Testis (tissue), 2 donors: Measurements from ENCODE around the gene NRL.

Experiments used
- CTCF ChIP-seq, 3 experiments: fragments of 450-650 bp in 2 of 3; fragments of 200-600 bp in 1 of 3; sonication (generic) in 1 of 3; IDR thresholded peaks; one replicate each; pipeline ENCODE4 v1.5.1; 2016 to 2019; ENCODE audit warnings: antibody characterized with exemption in 3 of 3, mild to moderate bottlenecking in 2 of 3, moderate library complexity in 1 of 3
- POLR2A ChIP-seq: fragments of 450-650 bp; IDR thresholded peaks from one replicate; pipeline ENCODE4 v1.6.1; 2017; ENCODE audit warnings: antibody characterized with exemption, mild to moderate bottlenecking, moderate library complexity

GRCh38 chr14:24100982-24101494 lies 13.7 kb downstream of the NRL start:
- TF ChIP-seq CTCF (IDR thresholded peaks at IDR 0.05) (no peak), POLR2A (no peak)
